DMS53 treated with DMSO at 0.1 percent for 48 hours (cell line): Measurements from ENCODE around the gene S100A14.
"Not testable (repeated sequence)": the region's sequence is repeated elsewhere in the genome, so short reads cannot be mapped to it uniquely, and the experiment has no call there.

Experiments
- DNase-seq: peaks from one replicate; lab custom pipeline; 2025; ENCODE audit not compliant: unreplicated experiment; lab: John Stamatoyannopoulos, UW

The S100A14 gene

DNA sequence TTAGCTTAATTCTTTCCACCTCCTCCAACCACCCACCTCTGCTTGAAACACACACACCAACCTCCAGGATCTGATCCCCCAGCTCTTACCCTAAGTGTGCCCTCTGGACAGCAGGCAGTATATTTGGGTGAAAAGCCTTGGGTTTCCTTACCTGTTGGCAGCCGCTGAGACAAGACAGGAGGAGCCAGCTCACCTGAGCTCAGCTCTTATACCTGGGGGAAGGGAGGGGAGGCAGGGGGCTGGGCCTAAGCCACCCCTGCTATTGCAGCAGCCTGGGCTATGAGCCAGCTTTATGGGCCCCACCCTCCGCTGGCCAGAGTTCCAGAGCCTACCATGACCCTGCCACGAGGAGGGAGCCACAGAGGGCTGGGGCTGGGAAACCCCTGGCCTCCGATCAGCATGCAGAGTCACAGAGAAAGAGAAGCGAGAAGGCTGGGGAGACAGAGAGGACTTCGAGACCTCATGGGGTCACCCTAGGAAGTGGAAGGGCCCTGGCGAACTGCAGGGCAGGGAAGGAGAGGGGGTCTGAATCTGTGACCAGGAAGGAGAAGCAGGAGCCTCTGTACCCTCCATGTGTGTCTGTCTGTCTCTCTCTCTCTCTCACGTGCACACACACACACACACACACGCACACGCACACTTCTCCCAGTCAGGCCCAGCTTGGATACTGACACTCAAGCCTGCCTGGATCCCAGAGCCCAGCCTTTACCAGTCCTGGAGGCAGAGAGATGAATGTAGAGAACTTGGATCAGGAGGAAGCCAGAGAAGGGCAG lies at the start of gene S100A14:
S100A14 (minus strand) TSS at position 182 of the 773 bp plus-strand sequence. CDS start 467 bp downstream, outside the sequence.
- no peak for DNase-seq

DNA sequence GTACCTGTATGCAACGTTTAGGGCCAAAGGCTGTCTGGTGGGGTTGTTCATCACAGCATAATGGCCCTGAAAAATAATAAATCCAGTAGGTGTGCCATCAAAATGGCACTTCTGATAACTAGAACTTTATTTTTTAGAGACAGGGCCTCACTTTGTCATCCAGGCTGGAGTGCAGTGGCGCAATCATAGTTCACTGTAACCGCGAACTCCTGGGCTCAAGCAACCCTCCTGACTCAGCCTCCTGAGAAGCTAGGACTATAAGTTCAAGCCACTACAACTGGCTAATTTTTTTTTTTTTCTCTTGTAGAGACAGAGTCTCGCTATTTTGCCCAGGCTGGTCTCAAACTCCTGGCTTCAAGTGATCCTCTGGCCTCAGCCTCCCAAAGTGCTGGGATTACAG lies 47.1 kb upstream of the S100A14 start:
- DNase-seq = no peak

- DNase-seq = no peak
Observed at GRCh38 chr1:153662269-153662668, 46.1 kb upstream of the S100A14 start.

DNA sequence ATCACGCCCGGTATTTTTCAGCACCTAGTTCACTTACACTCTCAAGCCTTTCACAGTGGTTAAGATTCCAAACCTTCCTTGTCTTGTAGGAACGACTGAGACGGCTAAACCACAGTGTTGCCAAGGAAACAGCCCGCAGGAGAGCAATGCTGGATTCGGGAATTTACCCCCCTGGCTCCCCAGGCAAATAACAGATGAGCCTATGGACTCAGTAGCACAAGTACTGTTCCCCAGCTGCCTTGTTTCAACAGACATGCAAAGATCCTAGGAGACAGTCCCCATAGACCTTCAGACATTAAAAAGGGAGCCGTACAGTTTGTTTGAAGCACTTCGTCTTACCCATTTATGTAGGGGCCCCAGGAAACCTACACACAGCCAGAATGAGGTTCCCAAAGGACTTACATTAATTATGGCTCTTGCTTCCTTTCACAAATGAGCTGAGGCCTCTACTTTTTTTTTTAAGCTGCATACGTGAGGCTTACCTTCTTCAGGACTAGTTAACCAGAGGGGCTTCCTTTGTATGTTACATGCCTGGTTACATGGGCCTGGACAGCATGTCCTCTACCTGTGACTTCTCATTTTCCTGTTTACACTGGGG lies 45.1 kb upstream of the S100A14 start:
- DNase-seq = no peak

- DNase-seq = no peak
Observed at GRCh38 chr1:153659656-153660055, 43.5 kb upstream of the S100A14 start.

DNA sequence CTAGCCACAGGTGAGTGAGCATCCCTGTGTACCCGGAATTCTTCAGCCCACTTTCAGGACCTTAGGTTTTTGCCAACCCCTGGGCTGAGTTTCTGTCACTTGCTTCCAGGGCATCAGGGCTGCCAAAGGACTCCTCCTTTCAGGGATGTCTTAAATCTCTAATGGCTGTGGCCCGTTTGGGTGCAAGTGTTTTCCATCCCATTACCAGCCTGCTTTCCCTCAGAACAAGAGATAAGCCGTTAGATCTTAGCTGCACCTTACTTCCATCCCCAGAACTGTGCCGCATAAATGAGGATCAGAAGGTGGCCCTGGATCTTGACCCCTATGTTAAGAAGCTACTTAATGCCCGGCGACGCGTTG lies 43.0 kb upstream of the S100A14 start:
- DNase-seq = no peak

DNA sequence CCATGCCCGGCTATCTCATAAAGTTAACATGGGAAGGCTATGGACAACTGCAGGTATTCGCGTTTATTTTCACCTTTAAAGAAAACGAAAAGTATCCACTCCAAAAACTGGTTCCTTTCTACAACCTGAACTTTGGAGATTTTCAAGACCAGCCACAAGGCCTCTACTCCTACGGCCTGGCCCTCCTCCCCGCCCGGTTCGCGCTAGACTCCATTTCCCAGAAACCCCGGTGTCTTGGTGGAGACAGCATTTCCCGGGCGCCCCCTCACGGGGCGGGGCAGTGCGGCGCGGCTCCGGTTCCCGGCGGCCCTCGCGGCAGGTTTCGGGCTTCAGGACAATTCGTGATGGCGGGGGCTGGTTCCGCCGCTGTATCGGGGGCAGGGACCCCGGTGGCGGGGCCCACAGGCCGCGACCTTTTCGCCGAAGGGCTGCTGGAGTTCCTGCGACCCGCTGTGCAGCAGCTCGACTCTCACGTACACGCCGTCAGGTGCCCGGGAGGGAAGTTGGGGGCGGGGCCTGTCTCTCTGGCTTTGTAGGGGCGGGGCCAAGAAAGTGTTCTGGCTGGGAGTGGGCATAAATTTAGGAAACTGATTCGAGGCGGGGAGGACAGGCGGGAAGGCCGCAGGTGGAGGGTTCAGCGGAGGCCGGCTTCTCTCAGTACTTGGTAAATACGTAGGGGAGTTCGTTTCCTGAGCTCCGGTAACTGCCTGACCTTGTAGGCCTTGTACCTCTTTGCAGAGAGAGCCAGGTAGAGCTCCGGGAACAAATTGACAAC lies 42.5 kb upstream of the S100A14 start, which contains the start of gene SNAPIN:
SNAPIN (plus strand) TSS at position 304 of the 775 bp plus-strand sequence; CDS start at position 345, 41 bp downstream.
- peak; percentile 84 for DNase-seq

DNA sequence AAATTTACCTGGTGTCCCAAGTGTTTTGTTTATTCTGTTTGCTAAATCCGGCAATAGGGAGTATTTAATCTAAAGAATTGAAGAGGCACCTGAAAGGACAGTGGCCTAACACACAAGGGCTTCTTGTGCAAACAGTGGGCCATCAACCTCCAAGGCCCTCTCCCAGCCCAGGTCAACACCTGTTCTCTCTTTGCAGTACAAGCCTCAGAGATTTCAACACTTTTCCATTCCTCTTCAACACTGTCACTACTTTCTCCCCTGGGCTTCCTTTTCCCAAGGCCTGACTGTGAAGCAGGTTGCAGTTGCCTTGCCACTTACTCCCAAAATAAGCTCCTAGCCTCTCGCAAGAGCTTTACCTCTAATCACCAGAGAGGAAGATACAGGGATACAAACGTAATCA lies 39.2 kb upstream of the S100A14 start:
- peak; percentile 94 for DNase-seq

- DNase-seq = no peak
Observed at GRCh38 chr1:153652805-153653500, 36.8 kb upstream of the S100A14 start.

DNA sequence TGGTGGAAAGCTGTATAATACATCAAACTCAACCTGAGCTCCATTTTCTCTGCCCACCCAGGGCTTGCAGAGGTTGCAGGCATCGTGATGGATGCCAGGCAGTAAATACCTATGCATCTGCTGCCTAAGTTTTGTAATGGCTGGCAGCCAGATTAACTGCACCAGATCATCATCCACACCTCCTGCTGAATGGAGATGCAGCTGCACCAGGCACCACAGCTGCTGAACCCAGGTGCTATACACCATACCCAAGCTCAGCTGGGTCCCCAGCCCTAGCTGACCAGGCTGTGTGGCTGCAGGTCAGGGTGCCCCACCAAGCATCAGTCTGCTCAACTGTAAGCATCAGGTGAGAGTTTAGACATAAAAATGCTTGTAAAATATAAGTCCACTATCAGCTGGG lies 35.6 kb upstream of the S100A14 start:
- DNase-seq = no peak

DNA sequence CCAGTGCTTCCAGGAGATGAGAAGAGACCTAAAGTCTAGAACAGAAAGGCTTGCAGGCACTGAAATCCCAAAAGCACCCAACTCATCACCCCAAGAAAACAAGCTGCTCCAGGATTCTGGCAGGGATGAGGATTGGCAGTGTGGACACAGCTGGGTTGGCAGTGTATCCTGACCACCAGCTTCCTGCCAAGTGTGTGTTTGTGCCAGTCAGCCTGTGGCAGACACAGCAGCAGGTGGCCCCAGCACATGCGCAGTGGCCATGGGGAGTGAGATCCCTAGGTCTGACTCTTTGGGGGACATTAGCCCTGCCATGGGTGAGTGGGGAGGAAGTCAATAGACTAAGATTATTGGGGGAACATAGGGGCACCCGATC lies 33.7 kb upstream of the S100A14 start:
- peak; percentile 56 for DNase-seq

- DNase-seq = peak; percentile 34
Observed at GRCh38 chr1:153649137-153649862, 33.2 kb upstream of the S100A14 start.

DNA sequence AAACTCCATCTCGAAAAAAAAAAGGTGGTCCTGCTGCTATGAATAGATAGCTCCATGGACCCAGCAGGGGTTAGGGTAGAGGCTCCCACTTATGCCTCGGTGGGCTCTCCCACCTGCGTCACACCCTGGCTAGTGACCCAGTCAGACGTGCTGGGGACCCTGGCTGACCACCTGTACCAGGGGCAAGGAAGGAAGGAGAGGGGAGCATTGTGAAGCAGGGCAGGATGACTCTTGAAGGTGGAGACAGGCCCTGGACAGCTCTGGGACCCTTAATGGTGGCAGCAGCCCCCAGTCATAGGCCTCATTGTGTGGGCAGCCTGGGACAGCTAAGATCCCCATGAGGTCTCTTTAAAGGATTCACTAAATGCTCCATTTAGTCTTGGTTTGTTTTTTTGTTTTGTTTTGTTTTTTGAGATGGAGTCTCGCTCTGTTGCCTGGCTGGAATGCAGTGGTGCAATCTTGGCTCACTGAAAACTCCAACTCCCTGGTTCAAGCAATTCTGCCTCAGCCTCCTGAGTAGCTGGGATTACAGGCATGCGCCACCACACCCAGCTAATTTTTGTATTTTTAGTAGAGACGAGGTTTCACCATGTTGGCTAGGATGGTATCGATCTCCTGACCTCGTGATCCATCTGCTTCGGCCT lies 32.0 kb upstream of the S100A14 start:
- no peak for DNase-seq

- DNase-seq = no peak
Observed at GRCh38 chr1:153647346-153647714, 31.2 kb upstream of the S100A14 start.

DNA sequence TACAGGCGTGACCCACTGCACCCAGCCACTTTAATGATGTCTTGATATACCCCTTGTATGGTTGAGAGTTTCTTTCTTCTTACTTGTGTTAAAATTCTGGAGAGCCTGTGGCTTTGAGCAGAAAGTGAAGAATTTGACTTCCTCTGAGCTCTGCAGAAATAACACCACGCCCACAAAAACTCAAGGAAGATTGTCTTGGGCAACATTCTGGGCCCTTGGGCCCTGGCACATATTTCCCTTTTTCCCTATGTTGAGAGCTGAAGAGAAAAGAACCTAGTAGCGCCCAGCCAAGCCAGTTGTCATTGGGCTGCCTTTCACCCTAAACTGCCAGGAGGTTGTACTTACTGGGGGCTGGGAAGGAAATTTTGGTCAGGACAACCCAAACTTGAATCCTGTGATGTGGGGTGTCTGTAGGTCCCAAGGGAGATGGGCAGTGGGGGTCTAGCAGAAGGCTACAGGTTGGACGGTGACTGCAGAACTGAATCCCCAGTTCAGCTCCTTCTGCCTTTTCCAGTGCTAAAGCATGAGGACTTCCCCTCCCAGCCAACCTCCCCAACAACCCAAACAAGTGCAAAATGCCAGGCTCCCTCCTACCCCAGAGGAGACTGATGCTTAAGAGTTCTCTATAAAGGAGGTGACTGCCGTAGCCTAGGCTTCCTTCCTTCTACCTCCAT lies 30.7 kb upstream of the S100A14 start:
- DNase-seq = no peak

- DNase-seq = no peak
Observed at GRCh38 chr1:153643816-153644215, 27.7 kb upstream of the S100A14 start.

- no peak for DNase-seq
Observed at GRCh38 chr1:153643100-153643499, 27.0 kb upstream of the S100A14 start.

GRCh38 chr1:153642161-153642560 lies 26.0 kb upstream of the S100A14 start:
- DNase-seq = no peak

DNA sequence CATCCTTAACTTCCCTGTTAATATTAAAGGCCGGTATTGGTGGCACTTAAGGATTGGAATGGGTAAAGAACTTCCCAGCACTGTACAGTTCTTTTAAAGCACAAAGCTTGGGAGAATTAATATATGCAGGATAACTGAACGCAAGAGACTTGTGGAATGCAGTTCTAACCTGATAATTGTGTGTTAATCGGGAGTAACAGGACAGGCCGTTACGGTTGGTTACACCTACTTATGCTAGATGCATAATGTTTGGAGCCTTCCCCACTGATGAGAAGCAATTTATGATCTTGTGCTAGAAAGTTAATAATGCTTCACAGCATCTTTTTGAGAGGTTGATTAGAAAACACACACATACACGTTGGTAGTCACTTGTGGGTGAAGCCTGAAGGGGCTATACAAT lies 24.7 kb upstream of the S100A14 start:
- DNase-seq = no peak

DNA sequence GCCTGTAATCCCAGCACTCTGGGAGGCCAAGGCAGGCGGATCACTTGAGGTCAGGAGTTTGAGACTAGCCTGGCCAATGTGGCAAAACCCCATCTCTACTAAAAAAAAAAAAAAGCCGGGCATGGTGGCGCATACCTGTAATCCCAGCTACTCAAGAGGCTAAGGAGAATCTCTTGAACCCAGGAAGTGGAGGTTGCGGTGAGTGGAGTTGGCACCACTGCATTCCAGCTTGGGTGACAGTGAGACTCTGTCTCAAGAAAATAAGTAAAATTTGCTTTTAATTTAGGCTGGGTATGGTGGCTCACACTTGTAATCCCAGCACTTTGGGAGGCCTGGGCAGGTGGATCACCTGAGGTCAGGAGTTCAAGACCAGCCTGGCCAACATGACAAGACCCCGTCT lies 24.1 kb upstream of the S100A14 start:
- DNase-seq = not testable (repeated sequence)
